T-helper 1 cell (primary cell): ENCODE data around the gene WDFY4.

Source experiments
- DNase-seq, 5 donors: peaks; one replicate each; pipeline ENCODE4 v3.0.0-alpha.2; 2012 to 2020

WDFY4 gene

GRCh38 chr10:48996329-48996728, 311.7 kb downstream of the WDFY4 start:
- DNase-seq, result no peak

- DNase-seq, result no peak
Measured at GRCh38 chr10:48999346-48999745, 314.7 kb downstream of the WDFY4 start.

- no peak for DNase-seq
Measured at GRCh38 chr10:49000437-49001398, 316.0 kb downstream of the WDFY4 start.

GRCh38 chr10:49001402-49001801, 316.7 kb downstream of the WDFY4 start:
- no peak for DNase-seq

DNA sequence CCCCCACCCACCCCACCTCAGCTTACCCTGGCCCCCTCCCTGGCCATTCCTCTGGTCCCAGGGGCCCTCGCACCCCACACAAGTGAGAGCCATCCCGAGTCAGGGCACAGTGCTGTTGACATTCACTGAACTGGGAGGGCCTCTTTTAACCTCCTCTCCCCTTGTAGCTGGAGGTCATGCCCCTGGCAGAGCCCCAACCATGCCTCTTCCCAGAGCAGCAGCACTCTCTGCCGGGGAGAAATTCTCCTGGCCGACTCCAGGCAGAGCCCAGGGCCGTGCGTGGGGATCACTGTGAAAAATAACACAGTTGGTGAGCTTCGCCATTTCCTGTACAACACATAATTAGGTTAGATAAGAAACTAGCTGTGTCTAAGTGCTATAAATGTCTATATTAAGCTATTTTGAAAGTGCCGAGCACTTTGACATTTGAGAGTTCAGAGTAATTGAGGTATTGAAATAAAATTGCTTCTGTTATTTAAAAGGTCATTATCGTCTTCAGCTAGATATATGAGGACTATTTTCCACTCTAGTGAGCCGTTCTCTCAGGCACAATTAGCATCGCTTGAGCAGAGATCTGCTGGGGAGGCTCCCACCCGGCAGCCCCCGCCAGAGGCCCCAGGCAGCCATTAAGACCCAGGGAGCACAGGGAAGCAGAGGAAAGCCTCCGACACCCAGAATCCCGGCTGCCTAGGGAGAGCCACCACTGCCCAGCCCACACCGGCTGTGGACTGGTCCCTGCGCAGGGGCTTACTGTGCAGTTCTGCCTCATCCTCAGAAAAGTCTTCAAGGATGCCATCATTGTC, 317.4 kb downstream of the WDFY4 start:
- DNase-seq, result no peak

GRCh38 chr10:49005270-49005669, 320.6 kb downstream of the WDFY4 start:
- no peak for DNase-seq

GRCh38 chr10:49007129-49007528, 322.5 kb downstream of the WDFY4 start:
- no peak for DNase-seq

DNA sequence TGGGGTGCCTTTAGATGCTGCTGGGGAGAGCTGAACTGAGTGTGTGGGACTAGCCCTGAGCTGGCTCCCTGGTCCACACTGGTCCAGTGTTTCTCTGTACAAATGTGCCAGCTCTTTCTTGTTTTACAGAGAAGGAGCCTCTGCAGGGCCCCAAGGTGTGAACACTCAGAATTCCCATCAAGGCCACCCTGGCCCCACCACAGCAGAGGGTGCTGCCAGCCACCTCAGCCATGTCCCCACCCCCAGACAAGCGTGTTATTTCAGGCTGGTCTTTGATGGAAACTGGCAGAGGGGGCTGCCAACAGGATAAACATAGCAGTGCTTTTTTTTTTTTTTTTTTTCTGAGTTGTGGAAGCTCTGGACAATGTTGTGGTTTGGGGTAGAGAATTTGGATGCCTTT, 323.4 kb downstream of the WDFY4 start:
- DNase-seq, result no peak

- no peak for DNase-seq
Measured at GRCh38 chr10:49008505-49009198, 324.0 kb downstream of the WDFY4 start.

- no peak for DNase-seq
Measured at GRCh38 chr10:49009199-49009979, 324.7 kb downstream of the WDFY4 start.

- DNase-seq, result no peak
Measured at GRCh38 chr10:49010295-49010694, 325.6 kb downstream of the WDFY4 start.

DNA sequence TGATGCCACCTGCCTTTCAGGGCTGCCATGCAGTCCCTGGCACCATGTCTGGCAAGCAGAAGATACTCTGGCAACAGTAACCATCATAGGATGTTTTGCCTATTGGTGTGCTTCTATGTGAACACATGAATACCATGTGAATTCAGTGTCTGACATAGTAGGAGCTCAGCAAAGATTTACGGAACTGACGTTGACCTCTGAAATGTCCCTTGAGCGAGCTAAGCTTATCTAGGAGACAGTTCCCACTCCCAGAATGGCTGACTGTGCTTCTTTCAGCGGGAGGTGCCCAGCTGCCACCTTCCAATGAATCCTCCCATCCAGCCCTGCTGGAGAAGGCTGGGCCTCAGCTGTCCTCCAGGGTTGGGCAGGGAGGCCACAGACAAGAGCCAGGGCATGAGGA, 326.2 kb downstream of the WDFY4 start:
- DNase-seq, result no peak

- no peak for DNase-seq
Measured at GRCh38 chr10:49011756-49012155, 327.1 kb downstream of the WDFY4 start.

DNA sequence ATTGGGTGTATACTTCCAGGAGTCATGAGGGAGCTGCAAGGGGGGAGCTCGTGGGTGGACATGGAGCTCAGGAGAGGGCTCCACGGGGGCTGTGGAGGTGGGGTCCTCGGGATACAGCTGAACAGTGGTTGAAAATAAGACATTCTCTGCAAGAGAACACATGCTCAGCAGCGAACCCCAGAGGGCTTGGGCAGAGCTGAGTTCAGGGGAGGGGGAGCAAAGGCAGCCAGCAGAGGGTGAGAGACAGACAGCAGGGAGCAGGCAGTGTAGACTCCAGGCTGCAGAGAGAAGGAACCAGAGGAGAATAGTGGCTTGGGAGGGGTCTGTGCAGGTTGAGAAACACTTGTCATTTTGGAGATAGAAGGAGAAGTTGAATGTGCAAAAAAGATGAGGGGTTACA, 327.9 kb downstream of the WDFY4 start:
- no peak for DNase-seq

GRCh38 chr10:49015700-49016099, 331.0 kb downstream of the WDFY4 start:
- no peak for DNase-seq

DNA sequence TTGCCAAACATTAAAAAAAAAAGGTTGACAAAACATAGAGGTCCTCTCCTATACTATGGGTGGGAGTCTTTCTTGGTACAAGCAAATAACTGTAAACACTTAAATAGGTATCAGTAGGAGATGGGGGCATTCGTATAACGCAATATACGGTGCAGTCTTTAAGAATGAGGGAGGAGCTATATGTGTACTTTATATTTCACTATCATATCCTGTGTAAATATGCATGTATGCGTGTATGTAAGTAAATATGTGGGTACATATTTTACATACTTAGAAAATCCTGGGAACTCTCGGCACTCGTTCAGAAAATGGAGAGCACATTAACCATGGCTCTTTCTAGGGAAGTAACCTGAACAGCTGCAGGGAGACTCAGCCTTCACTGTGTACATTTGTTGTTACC, 337.0 kb downstream of the WDFY4 start:
- no peak for DNase-seq

GRCh38 chr10:49023071-49023470, 338.4 kb downstream of the WDFY4 start:
- no peak for DNase-seq

- no peak for DNase-seq
Measured at GRCh38 chr10:49023752-49024151, 339.1 kb downstream of the WDFY4 start.

GRCh38 chr10:49024484-49024883, 339.8 kb downstream of the WDFY4 start:
- DNase-seq, result no peak

DNA sequence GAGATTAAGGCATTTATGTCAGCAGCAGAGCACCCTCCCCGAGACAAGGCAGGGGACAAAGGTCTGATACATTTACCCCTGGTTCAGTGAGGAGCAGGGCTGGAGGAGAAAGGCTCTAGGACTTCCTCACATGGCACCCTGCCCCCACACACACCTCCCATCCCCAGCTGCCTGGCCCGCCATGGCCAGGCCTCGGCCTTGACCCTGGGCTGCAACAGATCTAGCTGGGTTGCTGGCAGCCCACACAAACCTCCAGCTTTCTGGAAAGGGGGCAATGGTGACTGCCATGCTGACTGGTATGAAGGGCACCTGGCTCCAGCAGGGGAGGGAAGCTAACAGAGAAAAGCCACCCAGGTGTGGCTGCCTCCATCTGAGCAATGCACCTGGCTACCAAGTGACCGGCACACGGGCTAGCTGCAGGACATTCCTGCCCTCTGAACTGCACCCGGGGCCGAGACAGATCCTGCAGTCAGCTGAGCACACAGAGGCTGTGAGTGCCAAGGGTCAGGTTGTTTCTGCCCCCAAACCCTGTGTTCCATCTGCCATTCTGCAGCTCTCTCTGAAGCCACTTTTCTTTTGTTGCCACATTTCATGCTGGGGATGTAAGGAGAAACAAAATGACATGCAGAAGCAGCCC, 340.8 kb downstream of the WDFY4 start:
- DNase-seq, result no peak

- no peak for DNase-seq
Measured at GRCh38 chr10:49028639-49029038, 344.0 kb downstream of the WDFY4 start.

- no peak for DNase-seq
Measured at GRCh38 chr10:49029666-49030065, 345.0 kb downstream of the WDFY4 start.
